ENCODE data around the gene PRTN3.

- TF ChIP-seq CTCF (IDR thresholded peaks at IDR 0.05; ENCODE audit: poor library complexity) (no peak), EZH2 (IDR thresholded peaks at IDR 0.05; ENCODE audit: borderline replicate concordance) (no peak)
Measured at GRCh38 chr19:889662-890295, 49.0 kb downstream of the PRTN3 start.

All from hepatocyte (in vitro differentiated cells).